Activated naive CD4-positive, alpha-beta T cell treated with anti-CD3 and anti-CD28 coated beads for 36 hours (primary cell): ENCODE results near the gene SLC11A2. TPM values are rescaled to one million over a fixed set of nuclear protein-coding genes. Genes with fewer than 3 reads are reported as not detected.

Experiments used
- CTCF ChIA-PET: fragments of 350-600 bp; sonication (Branson Sonifier 250); formaldehyde crosslinking; loops from one replicate; lab custom pipeline; 2021; ENCODE audit warnings: antibody characterized with exemption; lab: Charles Lee
- DNase-seq: peaks from one replicate; pipeline ENCODE4 v3.0.0-alpha.2; 2020
- H3K27ac Mint-ChIP-seq: one replicate; pipeline ENCODE4 v1.8.0; 2021; ENCODE audit warnings: mild to moderate bottlenecking, mixed read lengths
- H3K27me3 Mint-ChIP-seq: one replicate; pipeline ENCODE4 v1.8.0; 2021; ENCODE audit warnings: low read depth, mixed read lengths
- H3K36me3 Mint-ChIP-seq: one replicate; pipeline ENCODE4 v1.8.0; 2021; ENCODE audit warnings: low read depth, mixed read lengths
- H3K4me1 Mint-ChIP-seq: one replicate; pipeline ENCODE4 v1.8.0; 2021; ENCODE audit warnings: low read depth, mixed read lengths
- H3K4me3 Mint-ChIP-seq: one replicate; pipeline ENCODE4 v1.8.0; 2021; ENCODE audit warnings: mild to moderate bottlenecking, moderate library complexity, mixed read lengths
- H3K9me3 Mint-ChIP-seq: one replicate; pipeline ENCODE4 v1.8.0; 2021; ENCODE audit warnings: mixed read lengths
- intact Hi-C: fragments of 100-400 bp; cut with micrococcal nuclease; formaldehyde crosslinking; loops from one replicate; pipeline ENCODE4 v1.15.1; 2023
- total RNA-seq, 2 experiments: library from RNA; stranded (reverse); gene quantifications; one replicate each; pipeline ENCODE4 v1.2.3, GENCODE V29; 2021

Gene SLC11A2
- total RNA-seq, 2 experiments from 2014 or later, result 18.6 to 27.0 TPM

GRCh38 chr12:50988051-50988450 is 38.1 kb downstream of the SLC11A2 start:
- Mint-ChIP-seq H3K27ac (no peak overlapping the region), H3K9me3 (no peaks in the 10 kb centered on the region), H3K4me3 (no peak overlapping the region), H3K27me3 (no peaks in the 10 kb centered on the region), H3K36me3 (peaks cover 28% of the 10 kb centered on the region), H3K4me1 (peaks cover 56% of the 10 kb centered on the region)
- DNase-seq, result no peak
- intact Hi-C loops, result no loop called here
- CTCF ChIA-PET, result interaction anchor here (0.8 to 5.2 kb wide), 6 partner anchors 22 to 223 kb away, joined by 3 to 33 read pairs (median 14); partner anchors contain the start of gene SLC11A2

DNA sequence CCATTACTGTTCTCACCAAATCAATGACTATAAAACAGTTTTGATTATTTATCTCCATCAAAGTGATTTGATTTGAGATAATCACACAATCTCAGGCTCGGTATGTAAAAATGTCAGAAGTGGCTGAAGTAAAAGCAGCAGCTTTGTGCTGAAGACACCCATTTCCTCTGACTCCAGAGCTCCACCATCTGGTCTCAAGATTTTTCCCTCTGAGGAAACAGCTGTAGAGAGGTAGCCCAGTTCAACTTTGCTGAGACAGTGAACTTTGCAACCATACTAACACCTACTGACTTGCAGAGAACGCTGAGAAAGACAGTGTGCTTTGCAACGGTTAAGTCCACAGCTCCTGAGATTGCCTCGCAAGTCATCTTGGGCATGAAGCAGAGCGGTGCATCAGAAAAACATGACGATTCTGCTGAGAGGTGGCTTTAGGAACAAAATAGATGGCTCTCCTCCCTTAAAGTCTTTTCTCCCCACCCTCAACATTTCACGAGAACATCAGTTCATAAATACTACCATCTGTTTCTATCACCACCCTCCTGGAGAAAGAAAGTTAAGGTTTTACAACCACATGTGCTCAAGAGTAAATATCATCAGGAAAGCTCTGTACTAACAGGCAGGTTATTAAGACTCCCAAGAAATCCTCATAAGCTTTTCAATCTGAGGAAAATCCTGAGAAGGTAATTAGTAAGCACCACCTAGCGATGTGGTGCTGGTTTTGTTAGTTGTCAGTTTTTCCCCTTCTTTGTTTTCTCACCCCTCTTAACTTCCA is 39.0 kb downstream of the SLC11A2 start:
- CTCF ChIA-PET, result interaction anchor here (0.8 to 5.2 kb wide), 12 partner anchors 23 to 289 kb away, joined by 3 to 33 read pairs (median 5); partner anchors contain the start of gene SLC11A2
- intact Hi-C loops, result loop anchor here (1.0 to 2.0 kb wide), 3 partner anchors 162 to 482 kb away; partner anchors contain the start of gene DIP2B
- H3K27ac Mint-ChIP-seq, result no peak overlapping the region

GRCh38 chr12:50985322-50985721 is 40.9 kb downstream of the SLC11A2 start:
- Mint-ChIP-seq H3K4me1 (peaks cover 48% of the 10 kb centered on the region), H3K9me3 (no peaks in the 10 kb centered on the region), H3K4me3 (no peak overlapping the region), H3K36me3 (peaks cover 16% of the 10 kb centered on the region), H3K27ac (peak overlapping the region; percentile 46), H3K27me3 (no peaks in the 10 kb centered on the region)
- DNase-seq, result peak; percentile 21
- CTCF ChIA-PET, result interaction anchor here (1.4 to 5.2 kb wide), 5 partner anchors 42 to 233 kb away, joined by 4 to 33 read pairs (median 21); partner anchors contain the start of genes POU6F1 and SLC11A2
- intact Hi-C loops, result loop anchor here (1.0 kb wide), 1 partner anchor 40 kb away; no protein-coding TSS in a partner anchor

More for the DNA sequence above, 39.0 kb downstream of the SLC11A2 start:
- peak; percentile 64 for DNase-seq
- H3K36me3 Mint-ChIP-seq, result peaks cover 28% of the 10 kb centered on the region
- no peak overlapping the region for H3K4me3 Mint-ChIP-seq
- no peaks in the 10 kb centered on the region for H3K9me3 Mint-ChIP-seq
- peaks cover 56% of the 10 kb centered on the region for H3K4me1 Mint-ChIP-seq
- no peaks in the 10 kb centered on the region for H3K27me3 Mint-ChIP-seq

- Mint-ChIP-seq H3K27me3 (no peaks in the 10 kb centered on the region), H3K4me1 (peaks cover 51% of the 10 kb centered on the region), H3K27ac (peak overlapping the region; percentile 46), H3K36me3 (peaks cover 16% of the 10 kb centered on the region), H3K4me3 (no peak overlapping the region), H3K9me3 (no peaks in the 10 kb centered on the region)
- no peak for DNase-seq
- CTCF ChIA-PET, result interaction anchor here (1.4 to 5.2 kb wide), 5 partner anchors 43 to 233 kb away, joined by 4 to 33 read pairs (median 21); partner anchors contain the start of genes POU6F1 and SLC11A2
- intact Hi-C loops, result loop anchor here (1.0 kb wide), 1 partner anchor 41 kb away; no protein-coding TSS in a partner anchor
Measured at GRCh38 chr12:50984586-50985298, 41.4 kb downstream of the SLC11A2 start.

DNA sequence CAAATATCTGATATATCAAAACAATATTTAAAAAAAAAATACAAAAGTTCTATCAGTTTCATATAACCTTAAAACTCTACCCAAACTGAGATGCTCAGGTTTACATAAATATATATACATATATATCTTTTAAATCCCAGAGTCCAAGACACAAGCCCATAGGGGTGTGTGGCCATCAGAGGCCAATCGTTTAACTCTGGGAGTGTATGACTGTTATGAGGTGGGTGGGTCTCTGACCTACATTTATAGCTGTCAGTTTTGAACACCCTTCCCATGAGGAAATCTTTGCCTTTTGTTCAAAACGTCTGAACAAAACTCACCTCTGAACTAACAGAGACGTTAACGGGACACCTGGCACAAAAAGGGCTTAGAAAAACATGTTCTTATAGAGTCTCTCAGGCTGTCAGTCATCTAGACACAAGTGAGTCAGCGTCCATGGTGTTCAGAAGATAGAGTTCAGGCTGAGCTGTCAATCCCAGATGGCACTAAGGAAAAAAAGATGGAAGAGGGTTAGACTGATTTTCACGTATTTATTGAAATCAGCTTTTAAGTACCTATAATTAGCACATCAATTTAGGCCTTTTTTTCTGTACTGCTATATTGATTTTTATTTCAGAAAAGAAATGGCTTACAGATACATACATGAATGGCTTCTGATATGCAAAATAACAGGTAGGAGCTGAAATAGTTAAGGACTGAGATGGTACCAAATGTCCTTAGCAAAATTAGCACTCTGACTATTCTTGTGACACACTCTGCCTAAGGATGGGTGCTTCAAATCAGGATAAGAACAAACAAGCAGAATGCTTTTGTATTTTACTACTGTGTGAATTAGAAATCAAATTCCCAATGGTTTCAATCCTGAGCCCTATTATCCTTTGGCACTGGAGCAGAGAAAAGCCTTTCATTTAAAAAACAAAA is 44.6 kb downstream of the SLC11A2 start:
- H3K27ac Mint-ChIP-seq, result no peak overlapping the region
- peaks cover 45% of the 10 kb centered on the region for H3K4me1 Mint-ChIP-seq
- CTCF ChIA-PET, result interaction anchor here (1.0 to 1.6 kb wide), 3 partner anchors 9 to 46 kb away, joined by 3 to 8 read pairs (median 5); partner anchors contain the start of gene SLC11A2
- no peaks in the 10 kb centered on the region for H3K9me3 Mint-ChIP-seq
- intact Hi-C loops, result no loop called here
- peaks cover 13% of the 10 kb centered on the region for H3K36me3 Mint-ChIP-seq
- no peak for DNase-seq
- H3K4me3 Mint-ChIP-seq, result no peak overlapping the region
- H3K27me3 Mint-ChIP-seq, result no peaks in the 10 kb centered on the region

GRCh38 chr12:50980545-50980944 is 45.6 kb downstream of the SLC11A2 start:
- intact Hi-C loops, result no loop called here
- peaks cover 16% of the 10 kb centered on the region for H3K36me3 Mint-ChIP-seq
- CTCF ChIA-PET, result interaction anchor here (1.1 to 2.6 kb wide), 2 partner anchors 10 to 154 kb away, joined by 5 to 16 read pairs; no protein-coding TSS in a partner anchor
- peaks cover 34% of the 10 kb centered on the region for H3K4me1 Mint-ChIP-seq
- DNase-seq, result no peak
- H3K27me3 Mint-ChIP-seq, result no peaks in the 10 kb centered on the region
- H3K4me3 Mint-ChIP-seq, result no peak overlapping the region
- no peaks in the 10 kb centered on the region for H3K9me3 Mint-ChIP-seq
- peak overlapping the region; percentile 93 for H3K27ac Mint-ChIP-seq

GRCh38 chr12:50979369-50980052 is 46.7 kb downstream of the SLC11A2 start:
- CTCF ChIA-PET, result interaction anchor here (1.5 to 2.6 kb wide), 2 partner anchors 28 to 153 kb away, joined by 4 to 16 read pairs; no protein-coding TSS in a partner anchor
- Mint-ChIP-seq H3K4me1 (peaks cover 25% of the 10 kb centered on the region), H3K27me3 (no peaks in the 10 kb centered on the region), H3K4me3 (no peak overlapping the region), H3K27ac (peak overlapping the region; percentile 93), H3K36me3 (peaks cover 18% of the 10 kb centered on the region), H3K9me3 (no peaks in the 10 kb centered on the region)
- intact Hi-C loops, result loop anchor here (1.0 kb wide), 1 partner anchor 46 kb away; no protein-coding TSS in a partner anchor
- peak; percentile 73 for DNase-seq

GRCh38 chr12:50971946-50972345 is 54.2 kb downstream of the SLC11A2 start:
- intact Hi-C loops, result no loop called here
- no peaks in the 10 kb centered on the region for H3K4me1 Mint-ChIP-seq
- no peaks in the 10 kb centered on the region for H3K9me3 Mint-ChIP-seq
- DNase-seq, result no peak
- CTCF ChIA-PET, result no interaction called here
- H3K36me3 Mint-ChIP-seq, result peaks cover 22% of the 10 kb centered on the region
- no peak overlapping the region for H3K27ac Mint-ChIP-seq
- H3K27me3 Mint-ChIP-seq, result no peaks in the 10 kb centered on the region
- no peak overlapping the region for H3K4me3 Mint-ChIP-seq

DNA sequence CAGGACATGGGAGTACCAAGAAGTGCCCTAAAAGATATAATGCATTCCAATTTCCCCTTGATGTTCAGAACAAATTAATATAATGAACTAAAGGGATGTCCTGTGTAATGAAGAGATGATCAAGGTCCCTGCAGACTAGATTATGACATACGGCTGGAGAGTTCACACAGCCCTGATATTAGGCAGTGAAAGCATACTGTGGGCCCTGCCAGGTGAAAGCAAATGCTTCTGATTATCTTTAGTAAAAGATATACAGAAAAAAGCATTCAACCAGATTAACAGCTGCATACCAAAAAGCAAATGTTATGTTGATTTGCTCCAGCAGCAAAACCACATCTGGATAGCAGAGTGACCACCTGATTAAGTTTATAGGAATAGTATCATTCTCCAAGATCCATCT is 61.8 kb downstream of the SLC11A2 start:
- H3K9me3 Mint-ChIP-seq, result no peaks in the 10 kb centered on the region

DNA sequence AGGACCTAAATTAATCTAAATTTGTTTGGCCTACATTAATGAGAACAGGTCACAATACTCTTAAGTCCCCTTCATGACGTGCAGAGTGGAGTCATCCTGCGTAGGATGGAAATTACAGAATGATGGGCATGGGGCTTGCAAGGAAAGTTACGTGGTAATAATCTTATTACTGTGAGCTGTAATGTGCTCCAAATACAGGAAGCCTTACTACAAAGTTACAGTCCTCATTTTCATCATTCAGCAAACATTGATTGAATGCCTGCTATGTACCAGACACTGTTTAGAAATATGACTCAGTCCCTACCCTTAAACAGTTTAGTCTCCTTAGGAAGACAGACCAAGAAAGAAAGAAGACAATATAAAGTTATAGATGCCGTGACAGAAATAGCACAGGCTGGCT is 64.5 kb downstream of the SLC11A2 start:
- CTCF ChIA-PET, result no interaction called here
- Mint-ChIP-seq H3K9me3 (no peaks in the 10 kb centered on the region), H3K27ac (no peak overlapping the region), H3K4me3 (no peak overlapping the region), H3K36me3 (peaks cover 1% of the 10 kb centered on the region), H3K4me1 (peaks cover 8% of the 10 kb centered on the region), H3K27me3 (no peaks in the 10 kb centered on the region)
- no peak for DNase-seq
- intact Hi-C loops, result no loop called here

More for the DNA sequence above, 61.8 kb downstream of the SLC11A2 start:
- H3K4me1 Mint-ChIP-seq, result peaks cover 8% of the 10 kb centered on the region
- H3K27ac Mint-ChIP-seq, result no peak overlapping the region
- peaks cover 1% of the 10 kb centered on the region for H3K36me3 Mint-ChIP-seq
- H3K4me3 Mint-ChIP-seq, result no peak overlapping the region
- H3K27me3 Mint-ChIP-seq, result no peaks in the 10 kb centered on the region
- CTCF ChIA-PET, result no interaction called here
- no peak for DNase-seq
- intact Hi-C loops, result no loop called here

DNA sequence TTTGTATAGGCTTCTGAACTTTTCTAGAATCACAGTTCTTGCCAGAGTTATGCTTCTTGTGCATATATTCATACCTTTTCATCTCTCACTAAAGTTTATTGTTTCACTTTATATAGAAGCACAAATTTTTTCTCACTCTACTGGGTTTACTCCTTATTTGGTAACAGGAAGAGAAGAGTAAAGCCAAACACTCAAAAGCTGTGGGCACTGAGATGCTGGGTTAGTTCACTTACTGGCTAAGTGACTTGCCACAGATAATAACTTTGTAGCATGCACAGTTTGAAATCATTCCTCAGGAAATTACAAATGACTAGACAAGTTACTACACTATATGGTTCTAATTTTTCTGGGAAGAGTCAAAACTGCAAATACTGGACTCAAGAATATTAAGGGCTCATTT is 66.1 kb downstream of the SLC11A2 start:
- H3K4me1 Mint-ChIP-seq, result peaks cover 8% of the 10 kb centered on the region
- no peak overlapping the region for H3K4me3 Mint-ChIP-seq
- intact Hi-C loops, result no loop called here
- no peaks in the 10 kb centered on the region for H3K9me3 Mint-ChIP-seq
- no peaks in the 10 kb centered on the region for H3K36me3 Mint-ChIP-seq
- no peak overlapping the region for H3K27ac Mint-ChIP-seq
- H3K27me3 Mint-ChIP-seq, result no peaks in the 10 kb centered on the region
- CTCF ChIA-PET, result interaction anchor here (0.7 kb wide), 1 partner anchor 332 kb away, joined by 6 read pairs; no protein-coding TSS in a partner anchor
- no peak for DNase-seq
